Keratinocyte (primary cell): ENCODE measurements around the gene GMIP. TPM values are rescaled to one million over a fixed set of nuclear protein-coding genes. Genes with fewer than 3 reads are reported as not detected.

Source experiments
- DNase-seq: peaks from one replicate; pipeline ENCODE4 v3.0.0-alpha.2; 2011; ENCODE audit warnings: low read depth, missing footprints, low spot score
- FAIRE-seq: peaks from 2 replicates; lab custom pipeline; 2011; peaks lifted over from hg19 to GRCh38; lab: Jason Lieb, UNC
- H2AFZ ChIP-seq: 2 replicates; pipeline ENCODE4 v1.6.0; 2012; ENCODE audit warnings: low read length, control low read depth, inconsistent platforms; ENCODE audit not compliant: control insufficient read depth
- H3K27ac ChIP-seq: 2 replicates; pipeline ENCODE4 v1.5.1; 2011; ENCODE audit warnings: low read length; ENCODE audit not compliant: control insufficient read depth, insufficient read depth
- H3K27me3 ChIP-seq: 3 replicates; pipeline ENCODE4 v1.6.0; 2011; ENCODE audit warnings: low read length; ENCODE audit not compliant: control insufficient read depth, insufficient read depth; ENCODE audit errors: extremely low read depth
- H3K36me3 ChIP-seq, 2 experiments: 2 replicates in 1 of 2; 3 replicates in 1 of 2; pipeline ENCODE4 v1.5.1; 2011; ENCODE audit warnings: low read length in 2 of 2, mild to moderate bottlenecking in 1 of 2; ENCODE audit not compliant: control insufficient read depth in 2 of 2, insufficient read depth in 2 of 2; ENCODE audit errors: extremely low read depth in 1 of 2
- H3K4me1 ChIP-seq: 3 replicates; pipeline ENCODE4 v1.5.1; 2011; ENCODE audit warnings: low read length; ENCODE audit not compliant: control insufficient read depth, insufficient read depth; ENCODE audit errors: extremely low read depth
- H3K4me2 ChIP-seq: 3 replicates; pipeline ENCODE4 v1.6.0; 2011; ENCODE audit warnings: low read depth, low read length; ENCODE audit not compliant: control insufficient read depth, insufficient read depth; ENCODE audit errors: extremely low read depth
- H3K4me3 ChIP-seq, 3 experiments: fragments of 200-600 bp in 1 of 3; sonication (generic) in 1 of 3; 2 replicates in 2 of 3; 3 replicates in 1 of 3; pipeline ENCODE4 v1.5.1; 2011 to 2016; ENCODE audit warnings: low read length in 3 of 3, mild to moderate bottlenecking in 3 of 3, control low read depth in 2 of 3, inconsistent platforms in 1 of 3, low read depth in 1 of 3, mixed read lengths in 1 of 3, mixed run types in 1 of 3, moderate library complexity in 1 of 3; ENCODE audit not compliant: control insufficient read depth in 2 of 3, insufficient read depth in 2 of 3; ENCODE audit errors: extremely low read depth in 1 of 3
- H3K79me2 ChIP-seq: 2 replicates; pipeline ENCODE4 v1.6.0; 2012; ENCODE audit warnings: low read length; ENCODE audit not compliant: control insufficient read depth, insufficient read depth
- H3K9ac ChIP-seq: 3 replicates; pipeline ENCODE4 v1.6.0; 2011; ENCODE audit warnings: low read length; ENCODE audit not compliant: control insufficient read depth, insufficient read depth; ENCODE audit errors: extremely low read depth
- H3K9me1 ChIP-seq: 3 replicates; pipeline ENCODE4 v1.6.0; 2011; ENCODE audit warnings: low read length; ENCODE audit not compliant: control insufficient read depth, insufficient read depth; ENCODE audit errors: extremely low read depth
- H3K9me3 ChIP-seq: 2 replicates; pipeline ENCODE4 v1.5.1; 2012; ENCODE audit warnings: low read depth, low read length; ENCODE audit not compliant: control insufficient read depth
- H4K20me1 ChIP-seq: 3 replicates; pipeline ENCODE4 v1.6.0; 2011; ENCODE audit warnings: low read length; ENCODE audit not compliant: control insufficient read depth, insufficient read depth; ENCODE audit errors: extremely low read depth
- EZH2 ChIP-seq: IDR thresholded peaks from one replicate; pipeline ENCODE4 v1.6.1; 2012; ENCODE audit warnings: inconsistent platforms, mild to moderate bottlenecking, low read length, moderate library complexity
- dilution Hi-C: fragments of 300-500 bp; cut with MboI; formaldehyde crosslinking; loops from one replicate; pipeline ENCODE4 v1.7.0; 2020; ENCODE audit warnings: low sequenced_read_pairs; ENCODE audit not compliant: extremely low pct_ligation_motif_present
- polyA plus RNA-seq, 5 experiments: library from polyadenylated mRNA; depleted of rRNA in 3 of 5; stranded (reverse) in 3 of 5; stranded (forward) in 1 of 5; unstranded in 1 of 5; fragments of >200 nt; gene quantifications; 1 replicate in 1 of 5; 2 replicates in 3 of 5; 3 replicates in 1 of 5; pipeline versions ENCODE4 v1.2.1 to v1.2.3, GENCODE V29; 2011 to 2012; ENCODE audit warnings: missing spikeins in 2 of 5, low read depth in 1 of 5, low replicate concordance in 1 of 5
- TF ChIP-seq, protein P1 (sequence below), 3 experiments: IDR thresholded peaks in 1 of 3; conservative IDR thresholded peaks in 1 of 3; optimal IDR thresholded peaks in 1 of 3; 2 replicates in 2 of 3; 3 replicates in 1 of 3; pipeline versions ENCODE3 to v1.5.1; 2011; ENCODE audit warnings: low read length in 3 of 3, mild to moderate bottlenecking in 3 of 3, moderate library complexity in 2 of 3, control low read depth in 1 of 3, inconsistent platforms in 1 of 3; ENCODE audit not compliant: insufficient read depth in 2 of 3; ENCODE audit errors: extremely low read depth in 1 of 3

Gene GMIP
- polyA plus RNA-seq, 1 donor (not counting 4 experiments of a cell fraction or from before 2014, with no cell fraction given), result 5.0 TPM

DNA sequence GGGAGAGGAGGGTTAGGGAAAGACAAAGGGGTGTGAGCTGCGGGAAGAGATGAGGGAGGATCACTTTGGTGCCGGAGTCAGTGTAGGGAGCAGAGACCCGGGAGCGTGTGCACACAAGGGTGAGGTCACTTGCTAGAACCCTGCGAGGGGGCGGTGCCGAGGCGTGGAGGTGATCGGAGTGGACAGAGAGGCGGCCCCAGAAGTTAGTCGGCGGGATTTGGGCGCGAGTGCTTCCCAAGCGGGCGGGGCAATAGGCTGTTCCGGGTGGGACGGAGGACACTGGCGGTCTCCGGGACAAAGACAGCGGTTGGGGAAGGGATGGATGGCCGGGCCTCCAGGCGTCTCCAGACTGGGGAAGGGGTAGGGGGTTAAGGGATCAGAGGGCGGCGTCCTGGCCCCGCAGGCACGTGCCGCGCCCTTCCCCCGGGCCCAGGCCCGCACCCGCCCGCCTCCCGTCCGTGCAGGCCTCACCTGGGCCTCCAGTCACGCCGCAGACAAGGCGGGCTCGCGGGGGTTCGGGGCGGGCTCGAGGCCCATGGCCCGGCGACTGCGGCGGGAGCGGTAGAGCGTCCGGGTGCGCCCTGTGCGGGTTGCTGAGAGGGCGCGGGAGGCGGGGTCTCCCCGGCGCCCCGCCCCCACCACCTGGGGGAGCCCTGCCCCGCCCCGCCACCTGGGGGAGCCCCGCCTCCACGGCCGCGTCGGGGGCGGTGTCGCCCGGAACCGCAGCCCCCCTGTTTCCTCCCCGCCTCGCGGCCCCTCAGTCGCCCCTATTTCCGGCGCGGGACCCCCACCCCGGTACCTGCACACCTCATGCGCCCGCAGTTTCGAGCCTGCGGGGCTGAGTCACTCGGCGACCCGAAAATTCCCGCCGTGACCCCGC lies 15.6 kb downstream of the GMIP start, which contains the start of gene LPAR2:
LPAR2 (minus strand) TSS at position 600 of the 880 bp plus-strand sequence. CDS start 945 bp downstream, outside the sequence.
- Histone ChIP-seq H3K9me1 (no peaks in the 10 kb centered on the region), H3K27me3 (no peaks in the 10 kb centered on the region), H4K20me1 (peaks cover 3% of the 10 kb centered on the region), H3K4me2 (peak within 1 kb of the TSS; percentile 93), H3K79me2 (peaks cover 3% of the 10 kb centered on the region), H3K9ac (peak within 1 kb of the TSS; percentile 79), H3K27ac (peak within 1 kb of the TSS; percentile 69), H3K4me1 (peaks cover 5% of the 10 kb centered on the region), H3K36me3 (peaks cover 4 to 7% of the 10 kb centered on the region in 2 experiments), H3K4me3 (peak within 1 kb of the TSS; percentile 64 to 75 (median 73)), H2AFZ (peak within 1 kb of the TSS; percentile 52), H3K9me3 (no peaks in the 10 kb centered on the region)
- FAIRE-seq (peak; percentile 48), DNase-seq (peak; percentile 40)
- TF ChIP-seq, protein P1, sequence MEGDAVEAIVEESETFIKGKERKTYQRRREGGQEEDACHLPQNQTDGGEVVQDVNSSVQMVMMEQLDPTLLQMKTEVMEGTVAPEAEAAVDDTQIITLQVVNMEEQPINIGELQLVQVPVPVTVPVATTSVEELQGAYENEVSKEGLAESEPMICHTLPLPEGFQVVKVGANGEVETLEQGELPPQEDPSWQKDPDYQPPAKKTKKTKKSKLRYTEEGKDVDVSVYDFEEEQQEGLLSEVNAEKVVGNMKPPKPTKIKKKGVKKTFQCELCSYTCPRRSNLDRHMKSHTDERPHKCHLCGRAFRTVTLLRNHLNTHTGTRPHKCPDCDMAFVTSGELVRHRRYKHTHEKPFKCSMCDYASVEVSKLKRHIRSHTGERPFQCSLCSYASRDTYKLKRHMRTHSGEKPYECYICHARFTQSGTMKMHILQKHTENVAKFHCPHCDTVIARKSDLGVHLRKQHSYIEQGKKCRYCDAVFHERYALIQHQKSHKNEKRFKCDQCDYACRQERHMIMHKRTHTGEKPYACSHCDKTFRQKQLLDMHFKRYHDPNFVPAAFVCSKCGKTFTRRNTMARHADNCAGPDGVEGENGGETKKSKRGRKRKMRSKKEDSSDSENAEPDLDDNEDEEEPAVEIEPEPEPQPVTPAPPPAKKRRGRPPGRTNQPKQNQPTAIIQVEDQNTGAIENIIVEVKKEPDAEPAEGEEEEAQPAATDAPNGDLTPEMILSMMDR (optimal IDR thresholded peaks at IDR 0.05 in 1 of 3, IDR thresholded peaks at IDR 0.05 in 1 of 3, conservative IDR thresholded peaks at IDR 0.05 in 1 of 3; ENCODE audit: extremely low read depth in 1 of 3, insufficient read depth in 2 of 3, low read length in 3 of 3), result no peak
- TF ChIP-seq EZH2, result no peak
- dilution Hi-C loops, result no loop called here

- H2AFZ ChIP-seq, result no peak overlapping the region
- peak overlapping the region; percentile 79 for H3K9ac ChIP-seq
- H3K36me3 ChIP-seq, result peaks cover 0 to 4% of the 10 kb centered on the region in 2 experiments
- no peaks in the 10 kb centered on the region for H3K9me3 ChIP-seq
- H3K79me2 ChIP-seq, result peaks cover 3% of the 10 kb centered on the region
- TF ChIP-seq, protein P1 (optimal IDR thresholded peaks at IDR 0.05 in 1 of 3, IDR thresholded peaks at IDR 0.05 in 1 of 3, conservative IDR thresholded peaks at IDR 0.05 in 1 of 3; ENCODE audit: extremely low read depth in 1 of 3, insufficient read depth in 2 of 3, low read length in 3 of 3), result no peak
- no peak for TF ChIP-seq EZH2
- no peaks in the 10 kb centered on the region for H3K9me1 ChIP-seq
- H3K4me2 ChIP-seq, result peak overlapping the region; percentile 93
- no peak for DNase-seq
- peak overlapping the region; percentile 64 to 75 (median 73) for H3K4me3 ChIP-seq
- no peaks in the 10 kb centered on the region for H3K27me3 ChIP-seq
- dilution Hi-C loops, result no loop called here
- H3K4me1 ChIP-seq, result peaks cover 5% of the 10 kb centered on the region
- no peak overlapping the region for H3K27ac ChIP-seq
- H4K20me1 ChIP-seq, result peaks cover 3% of the 10 kb centered on the region
- no peak for FAIRE-seq
These were observed 16.7 kb downstream of the GMIP start for GRCh38 chr19:19626516-19627472.
